ENCODE measurements around the gene BPGM. TPM values are rescaled to one million over a fixed set of nuclear protein-coding genes. Genes with fewer than 3 reads are reported as not detected.

BPGM gene
- 8.7 and 9.7 TPM in 2 replicates for total RNA-seq
- total RNA-seq (2013), result 16.5 TPM
- polyA plus RNA-seq, result 7.0 and 7.4 TPM in 2 replicates
- 6.4 and 11.3 TPM in 2 replicates for polyA minus RNA-seq

GRCh38 chr7:134646425-134647305 is at the start of gene BPGM:
Gene BPGM (plus strand): TSS chr7:134646853. CDS start chr7:134661508, 14,655 bp downstream.
- POLR2A ChIA-PET, result interaction anchor here (1.1 to 1.8 kb wide), 4 partner anchors 13 to 525 kb away, joined by 3 to 9 read pairs (median 6); partner anchors contain the start of genes CYREN and TMEM140
- Mint-ChIP-seq H3K4me3 (no peak within 1 kb of the TSS), H3K9me3 (ENCODE audit: insufficient read depth) (no peaks in the 10 kb centered on the region), H3K27ac (no peak within 1 kb of the TSS), H3K4me1 (peaks cover 21% of the 10 kb centered on the region), H3K27me3 (no peaks in the 10 kb centered on the region)
- ATAC-seq (ENCODE audit: low read depth), result peak; percentile 94
- peak within 1 kb of the TSS; percentile 81 for H3K9ac ChIP-seq (ENCODE audit: low read length)
- DNase-seq, result peak; percentile 99
- H3K4me2 ChIP-seq (replicated peaks; ENCODE audit: low read depth, low read length, poor library complexity, severe bottlenecking), result peak within 1 kb of the TSS; percentile 88
- peak within 1 kb of the TSS; percentile 70 to 93 (median 79) for H3K4me3 ChIP-seq (ENCODE audit: control extremely low read depth in 1 of 5, extremely low read depth in 1 of 5, insufficient read depth in 1 of 5, low read depth in 2 of 5, low read length in 4 of 5)
- no peaks in the 10 kb centered on the region for H3K9me3 ChIP-seq (ENCODE audit: control extremely low read depth in 1 of 3, control insufficient read depth in 2 of 3, insufficient read depth in 1 of 3, low read length in 2 of 3)
- TF ChIP-seq EZH2 (IDR thresholded peaks at IDR 0.05; ENCODE audit: borderline replicate concordance, insufficient read depth, low read depth, low read length, poor library complexity, severe bottlenecking) (no peak), CTCF (IDR thresholded peaks at IDR 0.05) (peak; percentile 9)
- no peaks in the 10 kb centered on the region for H3K36me3 ChIP-seq (replicated peaks in 1 of 2; ENCODE audit: control extremely low read depth in 1 of 2, control insufficient read depth in 1 of 2, extremely low read depth in 1 of 2, insufficient read depth in 2 of 2, low read length in 1 of 2)
- H3K79me2 ChIP-seq (ENCODE audit: control insufficient read depth, insufficient read depth, low read length), result peaks cover 30% of the 10 kb centered on the region
- no peaks in the 10 kb centered on the region for H3K27me3 ChIP-seq (replicated peaks in 1 of 4; ENCODE audit: control extremely low read depth in 1 of 4, control insufficient read depth in 3 of 4, insufficient read depth in 4 of 4, low read length in 3 of 4)
- under 1% methylated on average over 31 of the region's 36 CpGs for WGBS (ENCODE audit: insufficient coverage)
- CTCF ChIA-PET, result interaction anchor here (0.6 to 3.7 kb wide), 13 partner anchors 10 to 635 kb away, joined by 3 to 35 read pairs (median 4); partner anchors contain the start of genes AGBL3 and WDR91
- peak within 1 kb of the TSS; percentile 84 to 85 for H3K27ac ChIP-seq (ENCODE audit: low read length in 2 of 2)
- peak within 1 kb of the TSS; percentile 83 for H2AFZ ChIP-seq (ENCODE audit: insufficient read depth, low read depth, low read length, poor library complexity, severe bottlenecking)
- intact Hi-C loops (cut with micrococcal nuclease), result loop anchor here (1.0 to 5.0 kb wide), 13 partner anchors 13 to 1564 kb away; partner anchors contain the start of genes AGBL3, AKR1B1, CHCHD3 and CNOT4
- H4K20me1 ChIP-seq (ENCODE audit: control insufficient read depth, insufficient read depth, low read length, poor library complexity, severe bottlenecking), result no peaks in the 10 kb centered on the region
- peaks cover 12 to 26% of the 10 kb centered on the region in 2 donors for H3K4me1 ChIP-seq (ENCODE audit: control insufficient read depth in 2 of 2, insufficient read depth in 2 of 2, low read length in 2 of 2)
